ENCODE measurements around the gene GDA.

The GDA gene

DNA sequence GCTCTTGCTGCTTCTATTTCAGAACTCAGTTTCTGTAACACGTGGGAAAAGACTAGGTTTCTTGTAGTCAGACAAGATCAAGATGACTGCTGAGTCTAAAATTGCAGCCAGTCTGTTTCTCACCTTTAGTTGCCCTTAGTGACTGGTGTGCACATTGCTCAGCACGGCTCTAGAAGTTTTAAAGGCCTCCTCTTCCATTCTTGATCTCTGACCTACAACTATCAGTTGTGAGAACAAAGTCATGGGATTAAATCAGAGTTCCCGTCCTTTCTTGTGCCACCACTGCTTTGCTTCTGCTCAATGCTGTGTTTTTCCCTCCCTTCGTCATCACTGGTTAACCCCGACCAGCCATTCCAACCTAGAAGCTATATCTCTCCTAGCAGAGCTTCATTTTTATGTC lies 52.8 kb downstream of the GDA start:
- no peaks in the 10 kb centered on the region for H3K9me3 ChIP-seq (ENCODE audit: control insufficient read depth, insufficient read depth, low read length)
- TF ChIP-seq, protein P1, sequence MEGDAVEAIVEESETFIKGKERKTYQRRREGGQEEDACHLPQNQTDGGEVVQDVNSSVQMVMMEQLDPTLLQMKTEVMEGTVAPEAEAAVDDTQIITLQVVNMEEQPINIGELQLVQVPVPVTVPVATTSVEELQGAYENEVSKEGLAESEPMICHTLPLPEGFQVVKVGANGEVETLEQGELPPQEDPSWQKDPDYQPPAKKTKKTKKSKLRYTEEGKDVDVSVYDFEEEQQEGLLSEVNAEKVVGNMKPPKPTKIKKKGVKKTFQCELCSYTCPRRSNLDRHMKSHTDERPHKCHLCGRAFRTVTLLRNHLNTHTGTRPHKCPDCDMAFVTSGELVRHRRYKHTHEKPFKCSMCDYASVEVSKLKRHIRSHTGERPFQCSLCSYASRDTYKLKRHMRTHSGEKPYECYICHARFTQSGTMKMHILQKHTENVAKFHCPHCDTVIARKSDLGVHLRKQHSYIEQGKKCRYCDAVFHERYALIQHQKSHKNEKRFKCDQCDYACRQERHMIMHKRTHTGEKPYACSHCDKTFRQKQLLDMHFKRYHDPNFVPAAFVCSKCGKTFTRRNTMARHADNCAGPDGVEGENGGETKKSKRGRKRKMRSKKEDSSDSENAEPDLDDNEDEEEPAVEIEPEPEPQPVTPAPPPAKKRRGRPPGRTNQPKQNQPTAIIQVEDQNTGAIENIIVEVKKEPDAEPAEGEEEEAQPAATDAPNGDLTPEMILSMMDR (IDR thresholded peaks at IDR 0.05; ENCODE audit: low read depth, low read length, poor library complexity, severe bottlenecking): no peak
- no peak for TF ChIP-seq EZH2phosphoT487 (IDR thresholded peaks at IDR 0.05; ENCODE audit: borderline replicate concordance, low read length)
- H3K36me3 ChIP-seq (ENCODE audit: control insufficient read depth, low read length): no peaks in the 10 kb centered on the region
- H3F3A ChIP-seq (ENCODE audit: control insufficient read depth, insufficient read depth): no peaks in the 10 kb centered on the region
- no peaks in the 10 kb centered on the region for H3K4me1 ChIP-seq (ENCODE audit: control insufficient read depth, low read length)
- H3K27ac ChIP-seq (ENCODE audit: low read depth, low read length): no peak overlapping the region
- no peaks in the 10 kb centered on the region for H4K20me1 ChIP-seq (ENCODE audit: control insufficient read depth, insufficient read depth, low read depth, low read length)
- no peaks in the 10 kb centered on the region for H3K79me2 ChIP-seq (ENCODE audit: control insufficient read depth, low read length)
- no peak overlapping the region for H3K4me3 ChIP-seq (ENCODE audit: low read length)
- H3K27me3 ChIP-seq (ENCODE audit: control insufficient read depth, low read length): no peaks in the 10 kb centered on the region; the same call in 1 of the 2 replicates
- no peaks in the 10 kb centered on the region for H3K9me2 ChIP-seq (replicated peaks; ENCODE audit: control insufficient read depth, low read length)
- H3K4me2 ChIP-seq (ENCODE audit: low read length): no peak overlapping the region

DNA sequence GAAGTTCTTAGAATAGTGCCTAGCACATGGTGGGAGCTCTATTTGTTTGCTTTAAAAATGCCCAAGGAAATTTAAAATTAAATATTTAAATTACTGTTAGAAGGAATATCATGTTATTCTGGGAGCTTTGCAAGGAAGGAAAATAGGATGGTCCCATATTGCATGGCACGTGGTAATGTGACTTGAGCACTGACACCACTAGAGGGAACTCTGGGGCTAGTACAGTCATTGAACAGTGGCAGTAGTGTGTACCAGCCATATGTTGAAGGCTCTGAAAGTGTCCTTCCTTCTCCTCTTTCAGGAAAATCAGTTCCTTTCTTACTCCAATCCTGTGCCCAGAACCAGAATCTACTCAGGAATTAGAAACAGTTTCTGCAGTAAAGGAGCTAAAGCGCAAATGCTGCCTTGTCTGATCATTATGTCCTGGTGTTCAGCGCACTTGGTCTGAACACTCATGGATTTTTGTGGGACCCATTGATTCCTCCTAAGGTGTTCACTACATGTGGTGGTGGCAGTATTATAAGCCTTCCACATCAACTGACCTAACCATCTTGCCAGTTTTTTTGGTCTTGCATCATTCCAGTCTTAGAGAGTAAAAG lies 54.1 kb downstream of the GDA start:
- H3K27me3 ChIP-seq (ENCODE audit: control insufficient read depth, low read length): peaks cover 2% of the 10 kb centered on the region; the same call in 1 of the 2 replicates
- no peaks in the 10 kb centered on the region for H3K4me1 ChIP-seq (ENCODE audit: control insufficient read depth, low read length)
- H3K9me2 ChIP-seq (replicated peaks; ENCODE audit: control insufficient read depth, low read length): no peaks in the 10 kb centered on the region
- H3K9me3 ChIP-seq (ENCODE audit: control insufficient read depth, insufficient read depth, low read length): no peaks in the 10 kb centered on the region
- no peaks in the 10 kb centered on the region for H4K20me1 ChIP-seq (ENCODE audit: control insufficient read depth, insufficient read depth, low read depth, low read length)
- TF ChIP-seq, protein P1 (IDR thresholded peaks at IDR 0.05; ENCODE audit: low read depth, low read length, poor library complexity, severe bottlenecking): peak; percentile 52
- no peak for TF ChIP-seq EZH2phosphoT487 (IDR thresholded peaks at IDR 0.05; ENCODE audit: borderline replicate concordance, low read length)
- no peaks in the 10 kb centered on the region for H3K79me2 ChIP-seq (ENCODE audit: control insufficient read depth, low read length)
- H3K36me3 ChIP-seq (ENCODE audit: control insufficient read depth, low read length): no peaks in the 10 kb centered on the region
- no peak overlapping the region for H3K27ac ChIP-seq (ENCODE audit: low read depth, low read length)
- H3F3A ChIP-seq (ENCODE audit: control insufficient read depth, insufficient read depth): no peaks in the 10 kb centered on the region
- no peak overlapping the region for H3K4me3 ChIP-seq (ENCODE audit: low read length)
- no peak overlapping the region for H3K4me2 ChIP-seq (ENCODE audit: low read length)

DNA sequence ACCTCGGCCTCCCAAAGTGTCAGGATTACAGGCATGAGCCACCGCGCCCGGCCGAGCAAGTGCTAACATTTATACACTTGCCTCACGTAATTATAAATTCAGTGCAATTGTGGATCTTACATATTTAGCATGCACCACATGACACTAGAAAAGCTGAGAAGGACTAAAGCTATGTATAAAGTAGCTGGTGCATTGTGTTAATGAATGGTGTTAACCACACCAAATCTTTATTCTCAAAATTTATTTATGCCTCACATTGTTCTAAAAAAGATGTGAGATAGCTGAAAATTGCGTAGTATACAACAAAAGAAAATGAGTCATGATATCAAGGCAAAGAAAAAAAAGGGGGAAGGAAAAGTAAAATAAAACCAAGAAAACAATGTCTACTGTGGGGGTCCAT lies 54.8 kb downstream of the GDA start:
- TF ChIP-seq, protein P1 (IDR thresholded peaks at IDR 0.05; ENCODE audit: low read depth, low read length, poor library complexity, severe bottlenecking): no peak
- TF ChIP-seq EZH2phosphoT487 (IDR thresholded peaks at IDR 0.05; ENCODE audit: borderline replicate concordance, low read length): no peak
- H3K9me2 ChIP-seq (replicated peaks; ENCODE audit: control insufficient read depth, low read length): no peaks in the 10 kb centered on the region
- H4K20me1 ChIP-seq (ENCODE audit: control insufficient read depth, insufficient read depth, low read depth, low read length): no peaks in the 10 kb centered on the region
- H3K27me3 ChIP-seq (ENCODE audit: control insufficient read depth, low read length): peaks cover 3% of the 10 kb centered on the region; the same call in 1 of the 2 replicates
- no peak overlapping the region for H3K27ac ChIP-seq (ENCODE audit: low read depth, low read length)
- no peak overlapping the region for H3K4me2 ChIP-seq (ENCODE audit: low read length)
- no peaks in the 10 kb centered on the region for H3K9me3 ChIP-seq (ENCODE audit: control insufficient read depth, insufficient read depth, low read length)
- H3K4me1 ChIP-seq (ENCODE audit: control insufficient read depth, low read length): no peaks in the 10 kb centered on the region
- no peaks in the 10 kb centered on the region for H3K79me2 ChIP-seq (ENCODE audit: control insufficient read depth, low read length)
- H3K4me3 ChIP-seq (ENCODE audit: low read length): no peak overlapping the region
- no peaks in the 10 kb centered on the region for H3K36me3 ChIP-seq (ENCODE audit: control insufficient read depth, low read length)
- no peaks in the 10 kb centered on the region for H3F3A ChIP-seq (ENCODE audit: control insufficient read depth, insufficient read depth)

All from DOHH2 (cell line).